DND-41 (cell line): ENCODE data around the gene OGFRL1.

Source experiments
- ATAC-seq: fragments of 200-7000 bp; cut with Tn5 transposase; 3 replicates; pipeline ENCODE4 v1.9.1; 2021; ENCODE audit warnings: low read depth; ENCODE audit not compliant: insufficient read depth
- DNase-seq: peaks from one replicate; pipeline ENCODE4 v3.0.0-alpha.2; 2020
- H2AFZ ChIP-seq: 2 replicates; pipeline ENCODE4 v1.6.0; 2012; ENCODE audit warnings: low read depth, low read length
- H3K27ac ChIP-seq: 2 replicates; pipeline ENCODE4 v1.5.1; 2012; ENCODE audit warnings: low read length, inconsistent platforms
- H3K27me3 ChIP-seq: fragments of 200-600 bp; sonication (generic); 2 replicates; pipeline ENCODE4 v1.6.0; 2012; ENCODE audit warnings: low read length, mild to moderate bottlenecking, inconsistent platforms; ENCODE audit not compliant: insufficient read depth, poor library complexity
- H3K36me3 ChIP-seq: 2 replicates; pipeline ENCODE4 v1.5.1; 2012; ENCODE audit warnings: low read length, inconsistent platforms; ENCODE audit not compliant: insufficient read depth
- H3K4me1 ChIP-seq: 2 replicates; pipeline ENCODE4 v1.5.1; 2012; ENCODE audit warnings: mild to moderate bottlenecking, low read length; ENCODE audit not compliant: insufficient read depth
- H3K4me2 ChIP-seq: 2 replicates; pipeline ENCODE4 v1.6.0; 2012; ENCODE audit warnings: mild to moderate bottlenecking, moderate library complexity, low read length, inconsistent platforms; ENCODE audit not compliant: insufficient read depth
- H3K4me3 ChIP-seq, 2 experiments: fragments of 200-600 bp in 1 of 2; shearing (Covaris generic) in 1 of 2; 2 replicates each; pipeline ENCODE4 v1.5.1; 2012 to 2016; ENCODE audit warnings: inconsistent platforms in 2 of 2, low read length in 2 of 2, mild to moderate bottlenecking in 2 of 2, low read depth in 1 of 2, moderate library complexity in 1 of 2
- H3K79me2 ChIP-seq: 2 replicates; pipeline ENCODE4 v1.6.0; 2012; ENCODE audit warnings: low read length, inconsistent platforms; ENCODE audit not compliant: insufficient read depth
- H3K9ac ChIP-seq: 2 replicates; pipeline ENCODE4 v1.6.0; 2012; ENCODE audit warnings: low read depth, mild to moderate bottlenecking, inconsistent platforms, low read length, moderate library complexity
- H3K9me3 ChIP-seq: 2 replicates; pipeline ENCODE4 v1.5.1; 2012; ENCODE audit warnings: low read length, moderate library complexity, mild to moderate bottlenecking, inconsistent platforms; ENCODE audit not compliant: insufficient read depth, severe bottlenecking
- H4K20me1 ChIP-seq: 2 replicates; pipeline ENCODE4 v1.6.0; 2012; ENCODE audit warnings: low read length; ENCODE audit not compliant: insufficient read depth
- EZH2 ChIP-seq: IDR thresholded peaks from 3 replicates; pipeline ENCODE4 v1.6.1; 2012; ENCODE audit warnings: borderline replicate concordance, low read depth, mild to moderate bottlenecking, moderate library complexity, low read length, inconsistent platforms; ENCODE audit not compliant: severe bottlenecking
- TF ChIP-seq, protein P1 (sequence below): IDR thresholded peaks from 2 replicates; pipeline ENCODE4 v1.5.1; 2012; ENCODE audit warnings: borderline replicate concordance, low read length, moderate library complexity, mild to moderate bottlenecking; ENCODE audit not compliant: poor library complexity, severe bottlenecking; ENCODE audit errors: extremely low read depth

The OGFRL1 gene

DNA sequence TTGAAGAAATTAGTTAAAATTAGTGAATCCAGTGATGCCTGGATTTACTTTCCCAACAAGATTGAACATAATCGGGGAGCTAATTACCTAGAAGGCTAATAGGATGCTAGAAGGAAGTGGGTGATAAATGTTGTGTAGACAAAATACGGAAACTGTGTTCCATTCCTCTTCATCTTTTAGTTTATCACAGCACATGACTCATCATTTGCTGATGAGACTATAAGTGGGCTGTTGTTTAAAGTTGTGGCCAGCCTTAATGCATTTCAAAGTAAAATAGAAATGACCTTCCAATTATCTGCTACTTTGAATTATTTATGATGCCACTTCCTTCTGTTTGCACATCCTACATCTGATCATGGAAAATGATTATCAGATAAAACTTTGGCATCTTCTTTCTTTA, 43.4 kb downstream of the OGFRL1 start:
- TF ChIP-seq EZH2, result no peak
- TF ChIP-seq, protein P1, sequence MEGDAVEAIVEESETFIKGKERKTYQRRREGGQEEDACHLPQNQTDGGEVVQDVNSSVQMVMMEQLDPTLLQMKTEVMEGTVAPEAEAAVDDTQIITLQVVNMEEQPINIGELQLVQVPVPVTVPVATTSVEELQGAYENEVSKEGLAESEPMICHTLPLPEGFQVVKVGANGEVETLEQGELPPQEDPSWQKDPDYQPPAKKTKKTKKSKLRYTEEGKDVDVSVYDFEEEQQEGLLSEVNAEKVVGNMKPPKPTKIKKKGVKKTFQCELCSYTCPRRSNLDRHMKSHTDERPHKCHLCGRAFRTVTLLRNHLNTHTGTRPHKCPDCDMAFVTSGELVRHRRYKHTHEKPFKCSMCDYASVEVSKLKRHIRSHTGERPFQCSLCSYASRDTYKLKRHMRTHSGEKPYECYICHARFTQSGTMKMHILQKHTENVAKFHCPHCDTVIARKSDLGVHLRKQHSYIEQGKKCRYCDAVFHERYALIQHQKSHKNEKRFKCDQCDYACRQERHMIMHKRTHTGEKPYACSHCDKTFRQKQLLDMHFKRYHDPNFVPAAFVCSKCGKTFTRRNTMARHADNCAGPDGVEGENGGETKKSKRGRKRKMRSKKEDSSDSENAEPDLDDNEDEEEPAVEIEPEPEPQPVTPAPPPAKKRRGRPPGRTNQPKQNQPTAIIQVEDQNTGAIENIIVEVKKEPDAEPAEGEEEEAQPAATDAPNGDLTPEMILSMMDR, result no peak
- no peak for ATAC-seq
- H3K9ac ChIP-seq, result no peak overlapping the region
- H4K20me1 ChIP-seq, result no peaks in the 10 kb centered on the region
- no peak for DNase-seq
- no peaks in the 10 kb centered on the region for H3K9me3 ChIP-seq
- H3K4me1 ChIP-seq, result no peaks in the 10 kb centered on the region
- no peaks in the 10 kb centered on the region for H3K36me3 ChIP-seq
- H3K4me3 ChIP-seq, result no peak overlapping the region
- no peak overlapping the region for H2AFZ ChIP-seq
- no peak overlapping the region for H3K4me2 ChIP-seq
- no peak overlapping the region for H3K27ac ChIP-seq
- no peaks in the 10 kb centered on the region for H3K79me2 ChIP-seq
- no peaks in the 10 kb centered on the region for H3K27me3 ChIP-seq

DNA sequence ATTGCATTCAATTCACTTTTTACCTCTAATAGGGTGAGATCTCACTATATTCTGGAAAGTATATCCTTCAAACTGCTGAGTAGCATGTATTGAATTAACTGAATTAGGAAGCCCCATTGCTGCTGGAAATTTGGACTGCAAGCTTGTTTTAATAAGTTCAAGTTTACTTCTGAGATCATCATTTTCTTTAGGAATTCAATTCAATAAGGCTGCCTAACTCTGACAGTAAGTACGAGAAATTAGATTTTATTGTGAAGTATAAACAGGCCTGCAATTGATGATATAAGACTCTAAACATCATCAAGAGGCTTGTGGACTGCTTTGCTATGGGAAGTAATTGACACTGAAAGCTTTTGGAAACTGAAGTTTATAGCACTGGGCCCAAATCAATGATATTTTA, 44.4 kb downstream of the OGFRL1 start:
- H3K4me2 ChIP-seq, result no peak overlapping the region
- DNase-seq, result no peak
- TF ChIP-seq EZH2, result no peak
- TF ChIP-seq, protein P1, result no peak
- no peaks in the 10 kb centered on the region for H3K4me1 ChIP-seq
- no peak overlapping the region for H3K4me3 ChIP-seq
- no peaks in the 10 kb centered on the region for H4K20me1 ChIP-seq
- no peak overlapping the region for H3K9ac ChIP-seq
- no peak for ATAC-seq
- no peak overlapping the region for H2AFZ ChIP-seq
- H3K79me2 ChIP-seq, result no peaks in the 10 kb centered on the region
- H3K27me3 ChIP-seq, result no peaks in the 10 kb centered on the region
- no peaks in the 10 kb centered on the region for H3K36me3 ChIP-seq
- H3K9me3 ChIP-seq, result no peaks in the 10 kb centered on the region
- H3K27ac ChIP-seq, result no peak overlapping the region

DNA sequence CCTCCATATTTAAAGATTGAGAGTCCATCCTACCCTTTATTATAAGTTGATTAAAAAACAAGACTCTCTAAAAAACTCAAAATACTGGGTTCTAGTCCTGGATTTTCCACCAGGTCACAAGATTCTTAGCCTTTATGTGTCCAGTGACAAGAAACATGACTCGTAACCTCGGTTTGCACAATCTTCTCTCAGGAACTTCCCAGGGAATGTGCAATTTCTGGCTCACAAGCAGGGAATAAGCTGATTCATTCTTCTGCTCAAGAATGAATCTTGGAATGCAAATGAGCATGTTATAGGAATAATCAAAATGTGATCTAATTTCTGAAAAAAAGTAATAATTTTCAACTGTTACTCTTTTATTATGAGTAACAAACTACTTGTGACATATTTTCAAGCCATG, 45.1 kb downstream of the OGFRL1 start:
- Histone ChIP-seq H3K4me2 (no peak overlapping the region), H3K4me1 (no peaks in the 10 kb centered on the region), H3K27me3 (no peaks in the 10 kb centered on the region), H3K79me2 (no peaks in the 10 kb centered on the region), H3K27ac (no peak overlapping the region), H3K9me3 (no peaks in the 10 kb centered on the region), H3K9ac (no peak overlapping the region), H3K36me3 (no peaks in the 10 kb centered on the region), H3K4me3 (no peak overlapping the region), H4K20me1 (no peaks in the 10 kb centered on the region), H2AFZ (no peak overlapping the region)
- ATAC-seq, result no peak
- DNase-seq, result no peak
- TF ChIP-seq, protein P1, result no peak
- TF ChIP-seq EZH2, result no peak

DNA sequence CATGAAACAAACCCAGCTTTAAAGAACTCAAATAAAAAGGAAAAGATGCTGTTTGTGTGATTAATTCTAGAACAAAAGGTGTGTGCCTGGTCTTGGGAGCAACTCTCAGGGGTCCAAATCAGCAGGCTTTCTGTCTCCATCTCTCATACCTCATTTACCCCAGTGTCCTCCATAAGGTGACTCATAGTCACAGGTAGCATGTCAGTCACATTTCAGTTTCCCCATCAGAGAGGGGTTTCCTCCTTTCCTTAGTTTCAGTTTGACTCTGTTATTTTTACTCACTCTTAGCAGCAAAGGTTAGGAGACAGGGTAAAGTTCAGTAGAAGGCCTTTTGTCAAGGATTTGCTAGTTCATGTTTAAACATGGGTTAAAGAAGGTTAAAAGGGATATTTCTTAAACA, 46.2 kb downstream of the OGFRL1 start:
- Histone ChIP-seq H2AFZ (no peak overlapping the region), H3K36me3 (no peaks in the 10 kb centered on the region), H3K27ac (no peak overlapping the region), H4K20me1 (no peaks in the 10 kb centered on the region), H3K27me3 (no peaks in the 10 kb centered on the region), H3K4me1 (no peaks in the 10 kb centered on the region), H3K9me3 (no peaks in the 10 kb centered on the region), H3K79me2 (no peaks in the 10 kb centered on the region), H3K4me2 (no peak overlapping the region), H3K4me3 (no peak overlapping the region), H3K9ac (no peak overlapping the region)
- ATAC-seq (no peak), DNase-seq (no peak)
- no peak for TF ChIP-seq EZH2
- TF ChIP-seq, protein P1, result no peak
